Right cardiac atrium (tissue), 5 donors: Measurements from ENCODE around the gene CARD8. TPM values are rescaled to one million over a fixed set of nuclear protein-coding genes. Genes with fewer than 3 reads are reported as not detected.
A peak's percentile ranks its signal among the peaks of the same experiment; 100 is the strongest.
"Not testable (repeated sequence)": the region's sequence is repeated elsewhere in the genome, so short reads cannot be mapped to it uniquely, and the experiment has no call there.

Source experiments
- ATAC-seq, 2 donors: fragments of 200-7000 bp; cut with Tn5 transposase; one replicate each; pipeline versions ENCODE4 v1.8.0 to v1.9.1; 2020; ENCODE audit warnings: moderate library complexity in 2 of 2, mild to moderate bottlenecking in 1 of 2
- DNase-seq, 3 donors: peaks; one replicate each; pipeline ENCODE4 v3.0.0-alpha.2; 2020
- H3K27ac ChIP-seq: one replicate; pipeline ENCODE4 v1.5.1; 2013; ENCODE audit warnings: mild to moderate bottlenecking, low read length, control low read depth, moderate library complexity
- H3K27me3 ChIP-seq: one replicate; pipeline ENCODE4 v1.6.1; 2013; ENCODE audit not compliant: control insufficient read depth, insufficient read depth
- H3K4me1 ChIP-seq: one replicate; pipeline ENCODE4 v1.6.1; 2013; ENCODE audit warnings: low read length; ENCODE audit not compliant: control insufficient read depth, insufficient read depth
- H3K4me3 ChIP-seq: one replicate; pipeline ENCODE4 v1.5.1; 2013; ENCODE audit warnings: low read length, control low read depth
- H3K9me3 ChIP-seq: one replicate; pipeline ENCODE4 v1.6.1; 2013; ENCODE audit warnings: low read length; ENCODE audit not compliant: control insufficient read depth
- WGBS: extraction: QIAGEN DNeasy Blood & Tissue Kit; methylation state at CpG from one replicate; pipeline ENCODE4 v1.1.7; 2013; 5-methylcytosine and 5-hydroxymethylcytosine counted together
- intact Hi-C, 4 donors: fragments of 100-400 bp; cut with DNase I; formaldehyde crosslinking; loops; one replicate each; pipeline versions ENCODE4 v1.11.0 to v1.14.0; 2022 to 2023
- polyA plus RNA-seq: library from polyadenylated mRNA; stranded (reverse); fragments of 200-250 nt; gene quantifications from one replicate; pipeline ENCODE4 v1.2.3, GENCODE V29; 2013
- total RNA-seq, 4 donors: library from RNA; stranded (reverse); fragmentation: NEBNext Ultra II Directional; extraction: Animal tissue kit (Norgen Biotek cat#: 25700); gene quantifications; one replicate each; pipeline ENCODE4 v1.2.1, GENCODE V29; 2021
- donor health status: healthy with polysubstance abuse.
- donor health status: DM: no; HTN: yes; CAD: no.
- donor health status: DM: no; HTN: no; CAD: no.
- donor health status: DM: no; HTN: yes; CAD: no; lungs with severe emphysema.
- donor health status: DM: yes; HTN: yes; CAD: no.

The CARD8 gene
- total and polyA plus RNA-seq, 5 donors: 22.3 to 43.3 (median 32.9) TPM

- WGBS: 24% methylated on average over 11 of the region's 11 CpGs
- intact Hi-C loops: loop anchor here in 2 of 4 donors (2.0 kb wide), 2 partner anchors 23 to 25 kb away; no protein-coding TSS in a partner anchor
- not testable (repeated sequence) for H3K27me3 ChIP-seq, ATAC-seq, H3K27ac ChIP-seq, DNase-seq, H3K9me3 ChIP-seq, H3K4me1 ChIP-seq, H3K4me3 ChIP-seq
Measured at GRCh38 chr19:48291489-48291815, 35.7 kb upstream of the CARD8 start.

- no peaks in the 10 kb centered on the region for H3K27me3 ChIP-seq
- no peaks in the 10 kb centered on the region for H3K4me1 ChIP-seq
- ATAC-seq (peak; percentile 89 to 90), DNase-seq (peak; percentile 88 to 94 (median 94))
- no peak overlapping the region for H3K27ac ChIP-seq
- WGBS: 1% methylated on average over 45 of the region's 45 CpGs
- intact Hi-C loops: loop anchor here in 2 of 4 donors (2.0 kb wide), 2 partner anchors 22 to 24 kb away; no protein-coding TSS in a partner anchor
- no peaks in the 10 kb centered on the region for H3K9me3 ChIP-seq
- peak overlapping the region; percentile 46 for H3K4me3 ChIP-seq
Measured at GRCh38 chr19:48290771-48291488, 35.2 kb upstream of the CARD8 start.

GRCh38 chr19:48290401-48290770, 34.7 kb upstream of the CARD8 start:
- DNase-seq: peak in 2 of 3 donors; percentile 41 to 48
- intact Hi-C loops: loop anchor here in 2 of 4 donors (2.0 kb wide), 2 partner anchors 22 to 24 kb away; no protein-coding TSS in a partner anchor
- no peak overlapping the region for H3K27ac ChIP-seq
- no peak overlapping the region for H3K4me3 ChIP-seq
- no peaks in the 10 kb centered on the region for H3K27me3 ChIP-seq
- H3K9me3 ChIP-seq: no peaks in the 10 kb centered on the region
- 10% methylated on average over 10 of the region's 10 CpGs for WGBS
- ATAC-seq: peak; percentile 51 to 82
- H3K4me1 ChIP-seq: no peaks in the 10 kb centered on the region

DNA sequence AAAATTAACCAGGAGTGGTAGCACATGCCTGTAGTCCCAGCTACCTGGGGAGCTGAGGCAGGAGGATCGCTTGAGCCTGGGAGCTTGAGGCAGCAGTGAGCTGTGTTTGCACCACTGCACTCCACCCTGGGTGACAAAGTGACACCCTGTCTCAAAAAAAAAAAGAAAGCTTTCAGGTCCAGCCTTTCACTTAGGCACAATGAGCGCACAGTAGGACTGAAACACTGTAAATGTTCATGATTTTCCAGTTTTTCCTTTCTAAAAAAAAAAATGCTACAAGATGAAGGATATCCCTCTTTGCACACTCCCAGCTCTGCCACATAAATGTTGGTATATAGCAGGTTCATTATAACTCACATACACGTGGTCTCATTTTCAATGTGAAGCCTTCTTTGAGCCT, 32.0 kb upstream of the CARD8 start:
- WGBS: 91% methylated on average over 3 of the region's 3 CpGs
- intact Hi-C loops: no loop called here
- H3K4me1 ChIP-seq: no peaks in the 10 kb centered on the region
- no peak overlapping the region for H3K27ac ChIP-seq
- no peak overlapping the region for H3K4me3 ChIP-seq
- ATAC-seq (no peak), DNase-seq (no peak)
- no peaks in the 10 kb centered on the region for H3K9me3 ChIP-seq
- H3K27me3 ChIP-seq: no peaks in the 10 kb centered on the region

DNA sequence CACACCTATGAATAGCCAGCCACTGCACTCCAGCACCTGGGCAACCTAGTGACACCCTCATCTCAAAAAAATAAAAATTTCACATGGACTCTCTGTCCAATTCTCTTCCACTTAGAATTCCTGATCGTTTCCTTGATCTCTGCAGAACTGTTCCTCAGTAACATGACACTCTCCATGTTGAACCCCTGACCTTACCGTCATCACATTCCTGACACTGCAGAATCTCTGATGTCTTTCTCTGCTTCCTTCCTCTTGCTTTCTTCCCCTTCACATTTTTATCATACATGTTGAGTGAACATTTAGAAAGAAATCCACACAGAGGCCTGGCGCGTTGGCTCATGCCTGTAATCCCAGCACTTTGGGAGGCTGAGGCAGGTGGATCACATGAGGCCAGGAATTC, 29.2 kb upstream of the CARD8 start:
- Histone ChIP-seq H3K27ac (no peak overlapping the region), H3K4me3 (no peak overlapping the region), H3K4me1 (no peaks in the 10 kb centered on the region), H3K9me3 (no peaks in the 10 kb centered on the region), H3K27me3 (no peaks in the 10 kb centered on the region)
- 68% methylated on average over 4 of the region's 4 CpGs for WGBS
- DNase-seq (no peak), ATAC-seq (no peak)
- intact Hi-C loops: no loop called here

GRCh38 chr19:48283908-48284307, 28.2 kb upstream of the CARD8 start:
- Histone ChIP-seq H3K9me3 (no peaks in the 10 kb centered on the region), H3K27ac (no peak overlapping the region), H3K27me3 (no peaks in the 10 kb centered on the region), H3K4me3 (no peak overlapping the region), H3K4me1 (no peaks in the 10 kb centered on the region)
- DNase-seq: no peak
- intact Hi-C loops: no loop called here
- 87% methylated on average over 7 of the region's 7 CpGs for WGBS
- no peak for ATAC-seq

DNA sequence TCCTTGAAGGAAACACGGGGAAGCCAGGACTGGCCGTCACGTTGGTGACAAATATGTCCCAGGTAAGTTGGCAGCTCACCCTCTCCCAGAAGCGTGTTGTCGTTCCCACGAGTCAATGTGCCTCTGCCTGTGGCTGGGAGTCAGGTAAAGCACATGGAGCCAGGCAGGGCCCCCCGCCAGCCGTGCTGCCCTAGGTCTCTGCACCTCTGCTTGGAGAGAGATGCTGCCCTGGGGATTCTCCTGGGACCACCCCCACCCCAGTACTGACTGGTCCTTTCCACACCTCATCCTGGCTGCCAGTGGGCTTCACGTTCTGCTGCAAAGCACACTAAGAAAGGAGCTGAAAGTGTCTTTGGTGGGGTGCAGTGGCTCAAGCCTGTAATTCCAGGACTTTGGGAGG, 24.0 kb upstream of the CARD8 start:
- ATAC-seq: no peak
- no peak for DNase-seq
- H3K9me3 ChIP-seq: no peaks in the 10 kb centered on the region
- WGBS: 91% methylated on average over 9 of the region's 9 CpGs
- no peak overlapping the region for H3K4me3 ChIP-seq
- no peaks in the 10 kb centered on the region for H3K4me1 ChIP-seq
- H3K27ac ChIP-seq: no peak overlapping the region
- intact Hi-C loops: no loop called here
- no peaks in the 10 kb centered on the region for H3K27me3 ChIP-seq

DNA sequence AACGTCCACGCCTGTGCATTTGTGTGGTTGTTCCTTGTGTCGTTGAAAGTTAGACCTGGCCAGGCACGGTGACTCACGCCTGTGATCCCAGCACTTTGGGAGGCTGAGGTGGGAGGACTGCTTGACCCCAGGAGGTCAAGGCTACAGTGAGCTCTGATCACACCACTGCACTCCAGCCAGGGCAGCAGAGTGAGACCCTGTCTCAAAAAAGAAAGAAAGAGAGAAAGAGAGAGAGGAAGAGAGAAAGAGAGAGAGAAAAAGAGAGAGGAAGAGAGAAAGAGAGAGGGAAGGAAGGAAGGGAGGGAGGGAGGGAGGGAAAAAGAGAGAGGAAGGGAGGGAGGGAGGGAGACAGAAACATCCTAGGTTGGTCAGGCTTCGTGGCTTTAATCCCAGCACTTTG, 19.2 kb upstream of the CARD8 start:
- DNase-seq: peak in 1 of 3 donors; percentile 7
- no peaks in the 10 kb centered on the region for H3K9me3 ChIP-seq
- WGBS: 77% methylated on average over 6 of the region's 6 CpGs
- H3K4me1 ChIP-seq: no peaks in the 10 kb centered on the region
- no peak overlapping the region for H3K4me3 ChIP-seq
- no peak overlapping the region for H3K27ac ChIP-seq
- no peaks in the 10 kb centered on the region for H3K27me3 ChIP-seq
- intact Hi-C loops: no loop called here
- ATAC-seq: no peak

DNA sequence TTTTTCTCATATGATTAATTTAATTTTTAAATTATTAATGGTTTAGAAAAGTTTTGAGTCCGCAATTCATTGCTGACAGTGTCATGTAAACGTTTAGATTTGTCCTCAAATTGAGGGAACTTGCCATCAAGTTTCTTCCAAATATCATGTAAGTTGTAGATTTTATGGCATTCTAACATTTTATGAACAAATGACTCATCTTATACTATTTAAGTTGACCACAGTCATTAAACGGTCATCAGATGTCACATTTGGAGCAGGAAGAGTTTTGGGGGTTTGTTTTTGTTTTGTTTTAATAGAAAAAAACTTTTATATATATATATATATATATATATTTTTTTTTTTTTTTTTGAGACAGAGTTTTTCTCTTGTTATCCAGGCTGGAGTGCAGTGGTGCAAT, 18.5 kb upstream of the CARD8 start:
- H3K27ac ChIP-seq: no peak overlapping the region
- WGBS: 74% methylated on average over 3 of the region's 3 CpGs
- H3K27me3 ChIP-seq: no peaks in the 10 kb centered on the region
- no peak overlapping the region for H3K4me3 ChIP-seq
- intact Hi-C loops: no loop called here
- DNase-seq (no peak), ATAC-seq (no peak)
- no peaks in the 10 kb centered on the region for H3K4me1 ChIP-seq
- no peaks in the 10 kb centered on the region for H3K9me3 ChIP-seq

GRCh38 chr19:48271531-48272151, 15.9 kb upstream of the CARD8 start:
- WGBS: 3% methylated on average over 40 of the region's 40 CpGs
- peak overlapping the region; percentile 73 for H3K4me3 ChIP-seq
- no peaks in the 10 kb centered on the region for H3K4me1 ChIP-seq
- intact Hi-C loops: no loop called here
- H3K27me3 ChIP-seq: no peaks in the 10 kb centered on the region
- peak overlapping the region; percentile 59 for H3K27ac ChIP-seq
- DNase-seq (peak; percentile 56 to 77 (median 75)), ATAC-seq (peak; percentile 78 to 83)
- no peaks in the 10 kb centered on the region for H3K9me3 ChIP-seq

GRCh38 chr19:48269617-48270026, 13.9 kb upstream of the CARD8 start:
- H3K4me3 ChIP-seq, ATAC-seq, H3K4me1 ChIP-seq, DNase-seq, H3K9me3 ChIP-seq, H3K27me3 ChIP-seq, H3K27ac ChIP-seq: not testable (repeated sequence)
- WGBS: 71% methylated on average over 6 of the region's 6 CpGs
- intact Hi-C loops: loop anchor here in 1 of 4 donors (2.0 kb wide), 1 partner anchor 21 kb away; no protein-coding TSS in a partner anchor
